ENCODE results near the gene TGM5. TPM values are rescaled to one million over a fixed set of nuclear protein-coding genes. Genes with fewer than 3 reads are reported as not detected.

The TGM5 gene
- total RNA-seq, 4 donors from 2014 or later = 12.1 TPM; not detected in 3

GRCh38 chr15:43250785-43251184, 15.9 kb downstream of the TGM5 start:
- Histone ChIP-seq H3K36me3 (no peaks in the 10 kb centered on the region), H3K27ac (no peak overlapping the region), H3K4me1 (no peaks in the 10 kb centered on the region), H3K4me3 (no peak overlapping the region), H3K9me3 (no peaks in the 10 kb centered on the region), H3K27me3 (no peaks in the 10 kb centered on the region)
- no peak for TF ChIP-seq EP300 (IDR thresholded peaks at IDR 0.05; ENCODE audit: low read depth)
- in situ Hi-C loops (cut with MboI; ENCODE audit: low pct_ligation_motif_present in 1 of 4, low pct_unique_long_range_greater_than_20kb in 1 of 4, low sequenced_read_pairs in 3 of 4) = no loop called here
- intact Hi-C loops (cut with DNase I; ENCODE audit: low total_unique reads) = no loop called here
- no peak for DNase-seq
- WGBS, 2 donors (ENCODE audit: low coverage in 1 of 2) = 79% methylated on average over 2 of the region's 2 CpGs; no CpG with 5 or more reads in 1 of the 2 donors

- H3K27ac ChIP-seq = no peak overlapping the region
- no peak for DNase-seq
- TF ChIP-seq POLR2A (IDR thresholded peaks at IDR 0.05) = no peak
- no peak for TF ChIP-seq EP300 (IDR thresholded peaks at IDR 0.05; ENCODE audit: low read depth)
- TF ChIP-seq CTCF (IDR thresholded peaks at IDR 0.05) = no peak
- TF ChIP-seq POLR2AphosphoS5 (IDR thresholded peaks at IDR 0.05) = no peak
Measured at GRCh38 chr15:43249699-43250203, 17.0 kb downstream of the TGM5 start.

GRCh38 chr15:43249236-43249635, 17.5 kb downstream of the TGM5 start:
- intact Hi-C loops (cut with DNase I; ENCODE audit: low total_unique reads) (loop anchor here (2.0 kb wide), 1 partner anchor 16 kb away; no protein-coding TSS in a partner anchor), in situ Hi-C loops (cut with MboI; ENCODE audit: low pct_ligation_motif_present in 1 of 4, low pct_unique_long_range_greater_than_20kb in 1 of 4, low sequenced_read_pairs in 3 of 4) (no loop called here)
- H3K4me3 ChIP-seq = no peak overlapping the region
- 60 to 70% methylated on average over 1 to 2 of the region's 2 CpGs for WGBS, 2 donors (ENCODE audit: low coverage in 1 of 2)
- TF ChIP-seq POLR2A (IDR thresholded peaks at IDR 0.05) (no peak), POLR2AphosphoS5 (IDR thresholded peaks at IDR 0.05) (no peak), CTCF (IDR thresholded peaks at IDR 0.05) (no peak), EP300 (IDR thresholded peaks at IDR 0.05; ENCODE audit: low read depth) (no peak)
- H3K4me1 ChIP-seq = no peaks in the 10 kb centered on the region
- no peaks in the 10 kb centered on the region for H3K9me3 ChIP-seq
- no peak overlapping the region for H3K27ac ChIP-seq
- DNase-seq = no peak
- no peaks in the 10 kb centered on the region for H3K36me3 ChIP-seq
- H3K27me3 ChIP-seq = no peaks in the 10 kb centered on the region

More at GRCh38 chr15:43249699-43250203, 17.0 kb downstream of the TGM5 start:
- no peaks in the 10 kb centered on the region for H3K9me3 ChIP-seq
- H3K4me3 ChIP-seq = no peak overlapping the region
- no peaks in the 10 kb centered on the region for H3K27me3 ChIP-seq
- H3K4me1 ChIP-seq = no peaks in the 10 kb centered on the region
- WGBS, 2 donors (ENCODE audit: low coverage in 1 of 2) = 51 to 86% methylated on average over 1 to 5 of the region's 5 CpGs
- no peaks in the 10 kb centered on the region for H3K36me3 ChIP-seq
- intact Hi-C loops (cut with DNase I; ENCODE audit: low total_unique reads) = loop anchor here (2.0 kb wide), 1 partner anchor 17 kb away; no protein-coding TSS in a partner anchor
- in situ Hi-C loops (cut with MboI; ENCODE audit: low pct_ligation_motif_present in 1 of 4, low pct_unique_long_range_greater_than_20kb in 1 of 4, low sequenced_read_pairs in 3 of 4) = no loop called here

- Histone ChIP-seq H3K4me1 (no peaks in the 10 kb centered on the region), H3K9me3 (no peaks in the 10 kb centered on the region), H3K27ac (no peak overlapping the region), H3K36me3 (no peaks in the 10 kb centered on the region), H3K4me3 (no peak overlapping the region), H3K27me3 (no peaks in the 10 kb centered on the region)
- intact Hi-C loops (cut with DNase I; ENCODE audit: low total_unique reads) = no loop called here
- in situ Hi-C loops (cut with MboI; ENCODE audit: low pct_ligation_motif_present in 1 of 4, low pct_unique_long_range_greater_than_20kb in 1 of 4, low sequenced_read_pairs in 3 of 4) = no loop called here
- no peak for TF ChIP-seq POLR2AphosphoS5 (IDR thresholded peaks at IDR 0.05)
- TF ChIP-seq POLR2A (IDR thresholded peaks at IDR 0.05) = no peak
- TF ChIP-seq EP300 (IDR thresholded peaks at IDR 0.05; ENCODE audit: low read depth) = no peak
- no peak for TF ChIP-seq CTCF (IDR thresholded peaks at IDR 0.05)
- WGBS, 2 donors (ENCODE audit: low coverage in 1 of 2) = 57 to 81% methylated on average over 4 to 6 of the region's 6 CpGs
- DNase-seq = no peak
Measured at GRCh38 chr15:43246261-43246774, 20.4 kb downstream of the TGM5 start.

GRCh38 chr15:43244092-43244491, 22.6 kb downstream of the TGM5 start:
- Histone ChIP-seq H3K4me3 (no peak overlapping the region), H3K9me3 (no peaks in the 10 kb centered on the region), H3K27me3 (no peaks in the 10 kb centered on the region), H3K4me1 (no peaks in the 10 kb centered on the region), H3K27ac (no peak overlapping the region), H3K36me3 (no peaks in the 10 kb centered on the region)
- DNase-seq = no peak
- intact Hi-C loops (cut with DNase I; ENCODE audit: low total_unique reads) (no loop called here), in situ Hi-C loops (cut with MboI; ENCODE audit: low pct_ligation_motif_present in 1 of 4, low pct_unique_long_range_greater_than_20kb in 1 of 4, low sequenced_read_pairs in 3 of 4) (no loop called here)
- 88 to 90% methylated on average over 4 of the region's 4 CpGs for WGBS, 2 donors (ENCODE audit: low coverage in 1 of 2)
- TF ChIP-seq POLR2AphosphoS5 (IDR thresholded peaks at IDR 0.05) = no peak
- TF ChIP-seq EP300 (IDR thresholded peaks at IDR 0.05; ENCODE audit: low read depth) = no peak
- TF ChIP-seq POLR2A (IDR thresholded peaks at IDR 0.05) = no peak
- no peak for TF ChIP-seq CTCF (IDR thresholded peaks at IDR 0.05)

Data from transverse colon (tissue), 4 donors.